DMS53 treated with DMSO at 0.1 percent for 48 hours (cell line): ENCODE results near the gene POLR2E.

Source experiments
- DNase-seq: peaks from one replicate; lab custom pipeline; 2025; ENCODE audit not compliant: unreplicated experiment; lab: John Stamatoyannopoulos, UW

Gene POLR2E

DNA sequence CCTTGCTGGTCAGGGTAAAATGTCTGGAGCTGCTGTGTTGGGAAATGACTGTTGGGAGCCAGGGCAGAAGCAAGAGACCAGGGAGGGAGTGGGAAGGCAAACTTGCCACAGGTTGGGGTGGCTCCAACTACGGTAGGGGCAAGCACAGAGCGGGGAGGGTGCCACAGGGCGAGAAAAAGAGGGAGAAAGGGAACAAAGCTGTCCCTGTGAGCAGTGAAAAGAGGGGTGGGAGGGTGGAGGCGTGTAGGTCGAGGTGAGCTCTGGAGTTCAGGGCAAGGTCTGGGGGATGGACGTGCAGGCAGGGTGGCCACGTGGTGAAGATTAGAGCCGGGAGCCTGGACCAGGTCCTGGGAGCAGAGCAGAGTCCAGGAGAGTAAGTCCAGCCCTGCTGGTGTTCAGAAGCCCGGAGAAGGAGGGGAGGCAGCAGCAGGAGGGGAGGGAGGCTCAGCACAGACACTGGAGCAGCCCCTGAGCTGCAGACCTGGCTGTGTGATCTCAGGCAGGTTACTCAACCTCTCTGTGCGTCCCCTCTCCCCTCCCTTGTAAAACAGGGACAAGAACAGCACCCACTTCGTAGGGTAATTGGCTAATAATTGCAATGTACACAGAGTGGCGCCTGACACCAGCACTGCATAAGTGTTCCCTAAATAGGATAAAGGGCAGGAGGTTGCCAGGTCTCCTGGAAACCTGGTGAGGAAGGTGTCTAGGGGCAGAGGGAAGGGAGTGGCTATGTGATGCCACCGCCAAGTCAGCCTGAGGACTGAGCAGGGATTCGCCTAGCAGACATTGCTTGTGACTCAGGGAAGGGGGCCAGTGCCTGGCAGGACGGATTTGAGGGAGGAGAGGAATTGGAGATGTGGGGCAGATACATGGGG is 3.2 kb upstream of the POLR2E start:
- peak; percentile 30 for DNase-seq

DNA sequence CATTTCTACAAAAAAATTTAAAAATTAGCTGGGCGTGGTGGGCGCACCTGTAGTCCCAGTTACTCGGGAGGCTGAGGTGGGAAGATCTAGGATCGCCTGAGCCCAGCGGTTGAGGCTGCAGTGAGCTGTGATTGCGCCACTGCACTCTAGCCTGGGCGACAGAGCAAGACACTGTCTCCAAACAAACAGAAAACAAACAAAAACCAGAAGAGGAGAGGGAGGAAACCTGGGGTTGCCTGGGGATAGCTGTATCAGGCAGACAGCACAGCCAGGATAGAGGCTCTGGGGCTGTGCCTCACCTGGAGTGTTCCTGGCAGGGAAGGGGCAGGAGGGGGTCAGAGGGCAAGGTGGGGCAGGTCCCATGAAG is 2.6 kb upstream of the POLR2E start:
- DNase-seq = peak; percentile 31

DNA sequence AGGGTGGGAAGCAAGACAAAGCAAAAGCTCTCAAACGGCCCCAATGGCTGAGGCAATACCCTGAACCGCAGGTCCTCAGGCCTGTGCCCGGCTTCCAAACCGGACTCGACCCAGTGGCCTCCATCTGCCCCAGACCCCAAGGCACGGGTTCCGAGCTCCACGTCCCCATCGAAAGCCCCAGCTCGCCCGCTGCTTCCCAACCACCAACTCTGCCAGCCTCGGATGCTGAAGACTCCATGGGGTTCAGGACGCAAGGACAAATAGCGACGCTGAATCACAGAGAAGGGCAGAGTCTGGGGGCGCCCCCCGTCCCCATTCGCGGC is 559 bp downstream of the POLR2E start:
- no peak for DNase-seq

DNA sequence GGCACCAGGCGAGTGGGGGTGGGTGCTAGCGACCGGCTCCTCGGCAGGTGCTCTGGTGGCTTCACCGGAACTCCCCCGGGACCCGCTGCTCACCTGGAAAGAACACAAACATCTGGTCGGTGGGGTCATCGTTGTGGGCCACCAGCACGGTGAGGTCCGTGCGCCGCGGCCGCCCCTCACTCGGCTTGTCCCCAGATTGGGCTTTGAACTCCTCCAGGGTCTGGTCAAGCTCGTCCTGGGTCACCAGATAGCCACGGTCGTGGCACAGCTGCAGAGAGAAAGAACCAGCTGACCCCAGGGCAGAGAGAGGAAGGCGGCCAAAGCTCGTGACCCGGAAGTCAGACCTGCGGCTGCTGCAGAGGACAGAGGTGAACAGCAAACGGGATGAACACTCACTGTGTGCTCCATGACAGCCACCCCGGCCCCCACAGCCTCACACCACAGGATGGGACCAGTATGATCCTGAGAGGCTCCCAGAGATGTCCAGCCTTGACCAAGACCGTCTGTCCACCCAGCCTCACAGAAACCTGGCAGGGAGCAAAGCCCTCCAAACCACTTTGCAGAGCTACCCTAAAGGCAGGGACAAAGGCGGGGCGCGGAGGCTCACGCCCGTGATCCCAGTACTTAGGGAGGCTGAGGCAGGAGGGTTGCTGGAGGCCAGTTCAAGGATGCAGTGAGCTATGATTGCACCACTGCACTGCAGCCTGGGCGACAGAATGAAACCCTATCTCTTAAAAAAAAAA is 1.2 kb downstream of the POLR2E start:
- DNase-seq = no peak

DNA sequence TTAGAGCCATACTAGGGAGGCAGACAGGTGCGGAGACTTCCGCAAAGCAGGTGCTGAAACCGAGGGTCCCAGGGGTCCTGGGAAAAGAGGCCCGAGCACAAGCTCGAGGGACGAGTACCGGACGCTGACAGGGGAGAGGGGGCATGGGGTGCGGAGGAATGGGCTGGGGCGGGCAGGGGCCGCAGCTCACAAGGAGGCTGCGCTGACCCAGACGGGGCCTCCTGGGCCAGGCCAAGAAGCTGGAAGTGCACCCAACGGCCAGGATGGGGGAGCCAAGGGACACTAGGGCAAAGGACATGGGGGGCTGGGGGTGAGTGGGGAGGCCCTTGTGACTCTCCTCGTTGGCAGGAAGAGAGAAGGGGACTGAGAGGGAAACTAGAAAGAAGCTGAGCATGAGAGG is 1.8 kb downstream of the POLR2E start:
- no peak for DNase-seq

DNA sequence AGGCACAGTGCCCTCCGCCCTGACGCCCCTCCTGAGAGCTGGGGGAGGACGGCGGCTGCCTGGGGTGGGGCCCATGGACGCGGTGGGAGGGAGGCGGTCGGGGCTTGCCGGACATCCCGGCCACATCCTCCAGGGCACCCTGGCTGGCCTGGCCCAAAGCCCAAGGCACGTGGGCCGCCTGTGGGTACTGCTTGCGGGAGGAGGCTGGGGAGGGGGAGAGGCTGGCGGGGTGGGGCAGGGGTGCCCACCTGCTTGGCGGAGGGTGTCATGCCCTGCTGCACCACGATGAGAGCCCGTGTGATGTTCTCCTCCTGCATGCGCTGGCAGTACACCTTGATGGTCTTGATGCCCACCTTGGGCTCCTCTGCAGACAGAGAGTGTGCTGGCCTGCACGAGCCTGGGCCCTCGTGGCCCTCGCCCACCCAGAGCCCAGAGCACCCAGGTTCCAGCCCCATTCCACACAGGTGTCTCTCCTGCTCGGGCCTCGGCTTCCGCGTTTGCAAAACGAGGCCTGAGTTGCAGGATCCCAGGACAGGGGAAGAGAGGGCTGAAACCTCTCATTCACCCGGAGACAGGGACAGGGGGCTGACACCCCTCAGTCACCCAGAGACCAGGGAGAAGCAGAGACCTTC is 3.5 kb downstream of the POLR2E start:
- DNase-seq = no peak

DNA sequence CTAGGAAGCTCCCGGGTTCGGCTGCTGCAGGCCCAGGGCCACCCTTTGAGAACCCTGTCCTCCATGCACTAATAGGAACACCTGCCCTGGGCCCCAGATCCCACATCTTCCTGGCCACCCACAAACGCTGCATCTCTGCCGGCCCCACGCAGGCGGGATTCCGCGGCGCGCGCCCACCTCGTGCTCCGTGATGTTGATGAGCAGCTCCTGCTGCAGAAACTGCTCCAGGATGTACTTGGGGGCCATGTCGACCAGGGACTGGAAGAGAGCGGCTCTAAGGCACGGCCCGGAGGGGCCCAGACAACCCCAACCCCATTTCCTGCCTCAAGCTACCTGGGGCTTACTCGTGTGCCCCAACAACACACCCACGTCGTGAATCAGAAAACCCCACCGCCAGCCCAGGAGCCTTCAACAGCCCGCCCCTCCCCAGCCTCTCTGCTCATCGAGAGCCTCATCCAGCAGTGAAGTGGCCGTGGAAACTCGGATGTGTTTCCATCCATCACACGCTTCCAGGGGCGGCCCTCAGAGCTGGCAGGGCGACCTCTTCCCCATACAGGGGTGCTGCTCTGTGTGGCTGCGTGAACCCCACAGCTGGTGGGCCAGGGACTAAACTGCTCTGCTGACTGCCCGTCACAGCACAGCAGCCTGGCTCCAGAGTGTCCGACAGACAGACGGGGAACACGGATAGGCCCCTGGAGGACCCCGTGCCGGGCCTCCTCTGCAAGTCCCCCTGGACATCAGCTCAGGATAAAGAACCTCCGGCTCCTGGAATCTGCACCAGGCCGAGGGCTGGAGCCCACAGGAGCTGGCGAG is 4.2 kb downstream of the POLR2E start:
- DNase-seq = no peak

DNA sequence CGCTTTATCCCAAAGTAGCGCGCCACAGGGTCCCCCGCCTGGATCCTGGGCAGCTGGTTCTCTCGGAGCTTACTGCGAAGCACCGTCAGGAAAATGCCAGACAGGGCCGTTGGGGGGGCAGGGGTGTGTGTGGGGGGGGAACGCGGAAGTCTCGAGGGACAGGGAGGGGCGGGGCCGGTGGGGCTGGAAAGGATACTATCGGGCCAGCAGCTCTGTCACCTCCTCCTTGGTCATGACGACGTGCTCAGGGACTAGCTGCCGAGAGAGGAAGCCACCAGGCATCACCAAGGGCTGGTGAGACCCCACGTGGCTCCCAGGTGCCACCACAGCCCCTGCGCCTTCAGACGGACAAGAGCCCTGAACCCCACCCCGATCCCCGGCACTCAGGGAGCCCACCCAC is 5.3 kb downstream of the POLR2E start:
- no peak for DNase-seq

DNA sequence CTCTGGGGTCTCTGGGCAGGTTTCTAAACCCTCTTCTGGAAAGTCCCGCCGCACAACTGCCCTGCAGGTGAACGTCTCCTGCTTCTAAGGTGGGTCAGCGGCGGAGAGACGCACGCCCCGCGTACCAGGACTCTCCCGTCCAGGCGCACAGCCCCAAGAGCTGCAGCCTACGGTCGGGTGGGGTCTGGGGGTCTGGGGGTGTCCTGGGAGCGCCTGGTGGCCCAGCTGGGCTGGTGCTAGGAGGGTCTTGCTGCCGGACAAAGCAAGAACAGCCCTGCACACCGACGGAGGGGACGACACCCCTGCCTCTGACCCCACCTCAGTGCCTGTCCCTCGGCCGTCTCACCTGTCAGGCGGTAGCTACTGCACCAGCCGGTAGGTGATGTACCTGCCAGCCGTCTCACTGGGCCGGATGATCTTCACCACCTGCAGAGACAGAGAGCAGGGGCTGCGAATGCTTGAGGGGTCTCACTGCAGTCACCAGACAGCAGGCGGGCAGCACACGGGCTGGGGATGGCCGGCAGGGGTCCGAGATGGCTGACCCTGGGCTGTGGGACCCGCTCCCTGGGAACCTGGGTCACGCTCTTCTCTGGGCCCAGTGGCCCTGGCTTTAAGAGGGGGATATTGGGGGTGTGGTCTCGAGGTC is 5.9 kb downstream of the POLR2E start:
- DNase-seq = no peak

DNA sequence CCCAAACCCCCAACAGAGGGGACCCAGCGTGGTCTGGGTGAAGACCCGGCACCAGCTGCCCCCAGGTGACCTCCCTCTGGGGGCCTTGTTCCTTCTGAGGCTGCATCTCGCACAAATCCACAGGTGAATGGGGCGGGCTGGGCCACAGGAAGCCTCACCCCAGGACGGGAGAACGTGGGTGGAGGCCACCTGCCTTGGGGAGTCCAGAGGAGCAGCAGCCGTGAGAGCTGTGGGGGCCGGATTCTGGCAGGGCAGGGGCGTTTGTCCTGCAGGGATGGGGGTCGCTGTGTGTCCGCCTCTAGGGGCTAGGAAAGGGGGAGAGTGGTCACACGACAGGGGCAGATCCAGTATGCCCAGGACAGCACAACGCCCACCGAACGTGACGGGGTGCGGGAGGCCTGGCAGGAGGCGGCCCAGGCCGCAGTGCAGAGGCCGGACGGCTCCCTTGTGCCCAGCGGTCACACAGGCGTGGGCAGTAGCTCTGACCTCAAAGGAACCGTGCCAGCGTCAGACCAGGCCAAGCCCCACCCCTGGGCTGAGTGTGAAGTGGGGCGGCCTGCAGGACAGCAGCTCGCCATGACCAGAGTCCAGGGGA is 6.7 kb downstream of the POLR2E start:
- no peak for DNase-seq

DNA sequence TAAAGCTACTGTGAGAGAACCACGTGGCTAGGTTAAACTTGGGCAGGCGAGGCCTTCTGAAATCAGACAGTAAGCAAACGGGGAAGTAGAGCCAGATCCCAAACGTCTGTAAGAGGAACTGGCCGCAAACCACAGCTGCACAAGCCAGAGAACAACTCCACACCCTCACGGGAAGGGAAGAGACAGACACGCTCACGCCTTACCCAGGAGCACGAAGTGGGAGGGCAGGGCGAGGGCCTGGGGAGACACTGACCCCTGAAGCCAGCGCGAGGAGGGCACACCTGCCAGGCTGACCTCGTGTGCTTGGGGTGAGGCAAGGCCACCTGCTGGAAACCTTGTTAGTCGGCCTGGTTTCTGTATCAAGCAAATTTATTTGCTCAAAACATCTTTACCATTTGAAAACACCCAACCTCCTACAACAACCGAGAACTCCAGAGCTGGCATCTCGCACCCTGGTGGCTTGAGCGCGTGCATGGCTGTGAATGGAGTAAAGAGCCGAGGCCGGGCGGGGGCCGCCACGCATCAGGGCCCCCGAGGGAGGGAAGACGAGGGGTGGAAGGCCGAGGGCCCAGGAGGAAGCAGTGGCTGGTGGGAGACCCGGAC is 7.3 kb downstream of the POLR2E start:
- DNase-seq = no peak

DNA sequence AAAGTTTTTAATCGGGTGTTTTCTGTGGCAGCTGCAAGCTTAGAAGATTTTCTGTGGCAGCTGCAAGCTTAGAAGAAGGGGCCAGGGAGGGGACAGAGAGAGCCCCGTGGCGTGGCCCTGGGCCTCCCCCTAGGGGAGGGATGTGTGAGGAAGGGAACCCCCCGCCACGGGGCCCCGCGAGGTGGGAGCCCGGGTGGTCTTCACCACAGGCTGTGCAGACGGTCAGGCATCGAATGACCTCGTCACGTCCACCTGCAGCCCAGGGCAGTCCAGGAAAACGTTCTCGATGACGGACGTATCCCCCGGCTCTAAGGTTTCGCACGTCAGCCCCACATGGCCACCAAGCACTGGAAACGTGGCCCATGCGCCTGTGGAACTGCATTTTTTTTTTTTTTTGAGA is 8.6 kb downstream of the POLR2E start:
- no peak for DNase-seq

DNA sequence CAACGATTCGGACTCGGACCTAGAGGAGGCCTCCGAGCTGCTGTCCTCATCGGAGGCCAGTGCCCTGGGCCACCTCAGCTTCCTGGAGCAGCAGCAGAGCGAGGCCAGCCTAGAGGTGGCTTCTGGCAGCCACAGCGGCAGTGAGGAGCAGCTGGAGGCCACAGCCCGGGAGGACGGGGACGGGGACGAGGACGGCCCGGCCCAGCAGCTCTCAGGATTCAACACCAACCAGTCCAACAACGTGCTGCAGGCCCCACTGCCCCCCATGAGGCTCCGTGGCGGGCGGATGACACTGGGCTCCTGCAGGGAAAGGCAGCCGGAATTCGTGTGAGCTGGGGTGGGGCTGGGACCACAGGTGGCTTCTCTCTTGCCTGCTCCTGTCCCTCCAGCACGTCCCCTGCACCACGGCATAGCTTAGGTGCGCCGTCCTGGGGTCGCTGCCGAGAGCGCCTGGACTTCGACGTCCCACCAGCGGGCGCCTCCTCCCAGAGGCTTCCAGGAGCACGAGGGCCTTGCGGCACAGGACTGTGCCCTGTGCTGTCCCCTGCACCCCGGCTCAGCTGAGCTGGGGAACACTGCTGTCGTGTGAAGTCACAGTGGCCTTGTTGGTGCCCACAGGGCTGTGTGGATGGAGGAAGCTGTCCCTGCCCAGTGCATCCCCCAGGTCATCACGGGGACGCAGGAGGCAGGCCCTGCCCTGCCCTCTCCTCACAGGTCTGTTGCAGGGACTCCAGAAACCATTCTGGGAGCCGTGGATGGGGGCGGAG is 9.3 kb downstream of the POLR2E start:
- no peak for DNase-seq

DNA sequence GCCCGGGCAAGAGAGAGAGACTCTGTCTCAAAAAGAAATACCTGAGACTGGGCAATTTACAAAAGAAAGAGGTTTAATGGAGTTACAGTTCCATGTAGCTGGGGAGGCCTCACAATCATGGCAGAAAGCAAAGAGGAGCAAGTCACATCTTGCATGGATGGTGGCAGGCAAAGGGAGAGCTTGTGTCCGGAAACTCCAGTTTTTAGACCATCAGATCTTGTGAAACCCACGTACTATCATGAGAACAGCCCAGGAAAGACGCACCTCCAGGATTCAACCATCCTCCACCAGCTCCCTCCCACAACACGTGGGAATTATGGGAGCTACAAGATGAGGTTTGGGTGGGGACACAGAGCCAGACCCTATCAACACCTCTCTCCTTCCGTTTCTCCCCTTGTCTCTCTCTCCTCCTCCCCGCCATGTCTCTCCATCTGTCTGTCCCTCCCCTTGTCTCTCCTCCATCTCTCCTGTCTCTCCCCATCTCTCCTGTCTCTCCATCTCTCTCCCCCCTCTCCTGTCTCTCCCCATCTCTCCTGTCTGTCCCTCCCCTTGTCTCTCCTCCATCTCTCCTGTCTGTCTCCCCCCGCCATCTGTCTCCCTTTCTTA is 10.0 kb downstream of the POLR2E start:
- no peak for DNase-seq

DNA sequence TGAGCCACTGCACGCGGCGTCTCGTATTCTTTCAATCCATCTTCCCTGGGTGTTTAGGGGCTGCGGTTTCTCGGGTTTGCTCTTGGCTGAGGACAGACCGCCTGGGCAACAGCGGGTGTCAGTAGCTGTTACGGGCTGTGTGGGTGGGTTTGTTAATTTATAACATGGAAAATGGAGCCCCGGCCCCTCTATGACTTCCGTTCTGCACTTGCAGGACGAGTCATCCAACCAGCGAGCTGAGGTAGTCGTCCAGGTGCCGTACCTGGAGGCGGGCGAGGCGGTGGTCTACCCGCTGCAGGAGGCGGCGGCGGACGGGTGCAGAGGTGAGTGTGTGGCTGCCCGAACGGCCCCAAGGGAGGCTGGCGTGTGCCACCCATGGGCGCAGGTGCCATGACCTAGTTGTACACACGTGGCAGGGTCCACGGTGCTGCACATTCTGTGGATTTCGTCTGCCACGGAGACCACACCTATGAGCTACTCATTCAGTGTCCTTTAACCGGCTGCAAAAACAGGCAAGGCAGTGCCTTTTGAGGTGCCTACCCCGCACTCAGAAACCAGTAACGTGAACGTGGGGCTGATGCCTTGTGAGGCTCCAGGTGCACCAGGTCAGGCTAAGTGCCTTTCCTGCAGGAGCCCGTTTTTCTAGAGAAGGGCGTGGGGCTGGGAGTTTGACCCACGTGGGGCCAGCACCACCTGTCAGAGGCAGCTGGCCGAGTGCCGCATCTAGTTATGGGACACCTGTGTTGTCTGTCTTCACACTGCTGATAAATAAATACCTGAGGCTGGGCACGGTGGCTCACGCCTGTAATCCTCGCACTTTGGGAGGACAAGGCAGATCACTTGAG is 10.9 kb downstream of the POLR2E start:
- DNase-seq = peak; percentile 43

DNA sequence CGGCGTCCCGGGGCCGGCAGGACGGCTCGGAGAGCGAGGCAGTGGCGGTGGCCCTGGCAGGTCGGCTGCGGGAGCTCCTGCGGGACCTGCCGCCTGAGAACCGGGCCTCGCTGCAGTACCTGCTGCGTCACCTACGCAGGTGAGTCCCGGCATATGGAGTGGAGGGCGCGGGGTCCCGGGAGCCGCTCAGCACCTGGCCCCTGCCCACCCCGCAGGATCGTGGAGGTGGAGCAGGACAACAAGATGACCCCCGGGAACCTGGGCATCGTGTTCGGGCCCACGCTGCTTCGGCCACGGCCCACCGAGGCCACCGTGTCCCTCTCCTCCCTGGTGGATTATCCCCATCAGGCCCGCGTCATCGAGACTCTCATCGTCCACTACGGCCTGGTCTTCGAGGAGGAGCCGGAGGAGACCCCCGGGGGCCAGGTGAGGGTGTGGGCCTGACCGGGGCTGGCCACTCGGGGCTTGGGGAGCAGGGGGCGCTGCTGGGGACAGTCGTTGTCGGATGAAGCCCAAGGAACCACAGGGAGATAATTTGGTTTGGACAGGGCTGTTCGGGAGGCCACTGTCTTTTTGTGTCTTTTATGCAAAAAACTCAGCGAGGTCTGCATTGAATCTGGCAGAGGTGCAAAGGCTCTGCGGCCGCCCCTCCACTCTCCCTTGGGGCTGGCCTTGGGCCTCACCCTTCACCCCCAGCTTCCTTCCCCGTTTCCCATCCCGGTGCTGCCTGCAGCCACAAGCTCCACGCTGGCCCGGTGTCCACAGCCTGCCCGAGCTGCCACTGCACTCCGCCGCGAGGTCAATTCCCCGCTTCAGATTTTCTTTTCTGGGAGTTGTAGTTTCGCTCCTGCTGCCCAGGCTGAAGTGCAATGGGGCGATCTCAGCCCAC is 12.0 kb downstream of the POLR2E start:
- DNase-seq = no peak
